Sigmoid colon (tissue), 7 donors: Measurements from ENCODE around the gene ZNF554. TPM values are rescaled to one million over a fixed set of nuclear protein-coding genes. Genes with fewer than 3 reads are reported as not detected.

Experiments
- DNase-seq: peaks from one replicate; pipeline ENCODE4 v3.0.0-alpha.2; 2019
- H3K27ac ChIP-seq, 4 donors: fragments of 200-600 bp; sonication (generic); one replicate each; pipeline ENCODE4 v1.5.1; 2016 to 2019; ENCODE audit warnings: mild to moderate bottlenecking in 1 of 4
- H3K27me3 ChIP-seq, 3 donors: fragments of 200-600 bp; sonication (generic); one replicate each; pipeline ENCODE4 v1.5.1; 2019; ENCODE audit warnings: mild to moderate bottlenecking in 1 of 3
- H3K36me3 ChIP-seq, 4 donors: fragments of 200-600 bp; sonication (generic); one replicate each; pipeline ENCODE4 v1.5.1; 2016 to 2019
- H3K4me1 ChIP-seq, 4 donors: fragments of 200-600 bp; sonication (generic); one replicate each; pipeline ENCODE4 v1.5.1; 2017 to 2019
- H3K4me3 ChIP-seq, 4 donors: fragments of 200-600 bp; sonication (generic); one replicate each; pipeline ENCODE4 v1.5.1; 2017 to 2019; ENCODE audit warnings: mild to moderate bottlenecking in 2 of 4, moderate library complexity in 1 of 4
- H3K9me3 ChIP-seq, 4 donors: fragments of 200-600 bp in 3 of 4; sonication (generic) in 3 of 4; one replicate each; pipeline versions ENCODE4 v1.5.1 to v1.6.1; 2013 to 2019
- CTCF ChIP-seq, 4 experiments: fragments of 450-650 bp in 3 of 4; fragments of 200-600 bp in 1 of 4; IDR thresholded peaks; one replicate each; pipeline ENCODE4 v1.5.1; 2016 to 2019; ENCODE audit warnings: antibody characterized with exemption in 4 of 4, mild to moderate bottlenecking in 3 of 4, moderate library complexity in 2 of 4
- EP300 ChIP-seq, 4 donors: sonication (generic); formaldehyde crosslinking; IDR thresholded peaks; one replicate each; pipeline ENCODE4 v1.6.1; 2017; ENCODE audit warnings: antibody characterized with exemption in 4 of 4
- POLR2A ChIP-seq, 2 donors: fragments of 450-650 bp; IDR thresholded peaks; one replicate each; pipeline ENCODE4 v1.6.1; 2016; ENCODE audit warnings: antibody characterized with exemption in 2 of 2, mild to moderate bottlenecking in 2 of 2, moderate library complexity in 2 of 2
- POLR2AphosphoS5 ChIP-seq, 4 donors: sonication (generic); formaldehyde crosslinking; IDR thresholded peaks; one replicate each; pipeline ENCODE4 v1.6.1; 2017; ENCODE audit warnings: antibody characterized with exemption in 4 of 4
- WGBS, 2 donors: extraction: QIAGEN DNeasy Blood & Tissue Kit; methylation state at CpG; one replicate each; pipeline ENCODE4 v1.1.7; 2013; 5-methylcytosine and 5-hydroxymethylcytosine counted together
- intact Hi-C: fragments of 100-400 bp; cut with DNase I; formaldehyde crosslinking; loops from one replicate; pipeline ENCODE4 v1.15.1; 2023
- polyA plus RNA-seq, 3 donors: library from polyadenylated mRNA; stranded (reverse); fragments of 200-250 nt; gene quantifications; one replicate each; pipeline ENCODE4 v1.2.3, GENCODE V29; 2013
- total RNA-seq, 4 donors: library from RNA; depleted of rRNA; stranded (reverse); fragments of >200 nt; gene quantifications; one replicate each; pipeline ENCODE4 v1.1.0, GENCODE V29; 2016
- donor health status: healthy with polysubstance abuse.
- donor health status: Bipolar disorder and iron deficiency.
- donor health status: healthy.

Gene ZNF554
- total and polyA plus RNA-seq, 7 donors, result 1.2 to 8.1 (median 3.3) TPM

- no peak for DNase-seq
- Histone ChIP-seq H3K4me1 (no peaks in the 10 kb centered on the region), H3K36me3 (peaks cover 0 to 55% (median 16%) of the 10 kb centered on the region in 4 donors)
Measured at GRCh38 chr19:2793577-2793976, 26.1 kb upstream of the ZNF554 start.

GRCh38 chr19:2795827-2796658 lies 23.6 kb upstream of the ZNF554 start:
- no peak for TF ChIP-seq POLR2A (IDR thresholded peaks at IDR 0.05)
- TF ChIP-seq EP300 (IDR thresholded peaks at IDR 0.05), result no peak
- no peak for TF ChIP-seq CTCF (IDR thresholded peaks at IDR 0.05)
- Histone ChIP-seq H3K4me1 (no peaks in the 10 kb centered on the region), H3K4me3 (no peak overlapping the region), H3K27me3 (no peaks in the 10 kb centered on the region), H3K36me3 (peaks cover 0 to 65% (median 15%) of the 10 kb centered on the region in 4 donors), H3K27ac (no peak overlapping the region), H3K9me3 (no peaks in the 10 kb centered on the region)
- 91% methylated on average over 27 of the region's 27 CpGs for WGBS, 2 donors
- intact Hi-C loops, result no loop called here
- DNase-seq, result no peak

More at GRCh38 chr19:2793577-2793976, 26.1 kb upstream of the ZNF554 start:
- WGBS, 2 donors, result 96 to 97% methylated on average over 12 of the region's 12 CpGs
- intact Hi-C loops, result no loop called here
- Histone ChIP-seq H3K9me3 (no peaks in the 10 kb centered on the region), H3K27ac (no peak overlapping the region), H3K4me3 (no peak overlapping the region), H3K27me3 (no peaks in the 10 kb centered on the region)
- TF ChIP-seq POLR2A (IDR thresholded peaks at IDR 0.05) (no peak), EP300 (IDR thresholded peaks at IDR 0.05) (no peak), CTCF (IDR thresholded peaks at IDR 0.05) (no peak), POLR2AphosphoS5 (IDR thresholded peaks at IDR 0.05) (no peak)

- H3K4me3 ChIP-seq, result no peak overlapping the region
- no peaks in the 10 kb centered on the region for H3K9me3 ChIP-seq
- TF ChIP-seq CTCF (IDR thresholded peaks at IDR 0.05) (no peak), POLR2A (IDR thresholded peaks at IDR 0.05) (no peak), POLR2AphosphoS5 (IDR thresholded peaks at IDR 0.05) (no peak), EP300 (IDR thresholded peaks at IDR 0.05) (no peak)
- WGBS, 2 donors, result 96% methylated on average over 23 of the region's 23 CpGs
- no peak for DNase-seq
- H3K27me3 ChIP-seq, result no peaks in the 10 kb centered on the region
- H3K36me3 ChIP-seq, result peaks cover 0 to 67% (median 13%) of the 10 kb centered on the region in 4 donors
- intact Hi-C loops, result no loop called here
- no peak overlapping the region for H3K27ac ChIP-seq
- H3K4me1 ChIP-seq, result no peaks in the 10 kb centered on the region
Measured at GRCh38 chr19:2796659-2797266, 22.9 kb upstream of the ZNF554 start.

- WGBS, 2 donors, result 97% methylated on average over 15 of the region's 15 CpGs
- Histone ChIP-seq H3K9me3 (no peaks in the 10 kb centered on the region), H3K4me3 (no peak overlapping the region), H3K36me3 (peaks cover 0 to 64% (median 13%) of the 10 kb centered on the region in 4 donors), H3K27me3 (no peaks in the 10 kb centered on the region), H3K4me1 (no peaks in the 10 kb centered on the region), H3K27ac (no peak overlapping the region)
- no peak for TF ChIP-seq CTCF (IDR thresholded peaks at IDR 0.05)
- no peak for TF ChIP-seq POLR2A (IDR thresholded peaks at IDR 0.05)
- no peak for TF ChIP-seq POLR2AphosphoS5 (IDR thresholded peaks at IDR 0.05)
- no peak for TF ChIP-seq EP300 (IDR thresholded peaks at IDR 0.05)
- intact Hi-C loops, result no loop called here
- no peak for DNase-seq
Measured at GRCh38 chr19:2797280-2797679, 22.4 kb upstream of the ZNF554 start.
